CD4-positive, CD25-positive, alpha-beta regulatory T cell (primary cell): ENCODE data around the gene RNF213. TPM values are rescaled to one million over a fixed set of nuclear protein-coding genes. Genes with fewer than 3 reads are reported as not detected.
"Not testable (repeated sequence)": the region's sequence is repeated elsewhere in the genome, so short reads cannot be mapped to it uniquely, and the experiment has no call there.

ENCODE experiments used
- ATAC-seq, 2 donors: fragments of 150-1000 bp; cut with Tn5 transposase; one replicate each; pipeline ENCODE4 v1.10.0; 2021; ENCODE audit warnings: low read depth in 2 of 2, moderate number of reproducible peaks in 2 of 2, moderate library complexity in 1 of 2
- DNase-seq, 3 donors: peaks; one replicate each; pipeline versions ENCODE4 v3.0.0 to v3.0.0-alpha.2; 2012 to 2022; ENCODE audit warnings: mixed read lengths in 1 of 3
- H3K27ac ChIP-seq: one replicate; pipeline ENCODE4 v1.7.0; 2013; ENCODE audit warnings: mild to moderate bottlenecking, low read length; ENCODE audit not compliant: insufficient read depth, poor library complexity, severe bottlenecking
- H3K27me3 ChIP-seq: one replicate; pipeline ENCODE4 v1.7.0; 2013; ENCODE audit warnings: low read length; ENCODE audit not compliant: control insufficient read depth, insufficient read depth
- H3K36me3 ChIP-seq: one replicate; pipeline ENCODE4 v1.7.0; 2013; ENCODE audit warnings: mild to moderate bottlenecking, low read length, moderate library complexity; ENCODE audit not compliant: control insufficient read depth, insufficient read depth
- H3K4me1 ChIP-seq: 2 replicates; pipeline ENCODE4 v1.7.0; 2013; ENCODE audit warnings: mild to moderate bottlenecking, low read length; ENCODE audit not compliant: insufficient read depth, control insufficient read depth, poor library complexity, severe bottlenecking
- H3K4me3 ChIP-seq: one replicate; pipeline ENCODE4 v1.7.0; 2013; ENCODE audit warnings: low read depth, mild to moderate bottlenecking, low read length, moderate library complexity
- H3K9me3 ChIP-seq, 2 experiments: 1 replicate in 1 of 2; 2 replicates in 1 of 2; pipeline ENCODE4 v1.7.0; 2013; ENCODE audit warnings: low read length in 2 of 2, mild to moderate bottlenecking in 1 of 2, moderate library complexity in 1 of 2; ENCODE audit not compliant: control insufficient read depth in 2 of 2
- H3K27ac Mint-ChIP-seq, 3 donors: one replicate each; pipeline ENCODE4 v1.8.0; 2020 to 2022; ENCODE audit warnings: mild to moderate bottlenecking in 3 of 3, mixed read lengths in 3 of 3, moderate library complexity in 2 of 3
- H3K27me3 Mint-ChIP-seq: one replicate; pipeline ENCODE4 v1.8.0; 2022; ENCODE audit warnings: mild to moderate bottlenecking, mixed read lengths
- H3K36me3 Mint-ChIP-seq: one replicate; pipeline ENCODE4 v1.8.0; 2020; ENCODE audit warnings: mixed read lengths
- H3K4me1 Mint-ChIP-seq, 4 donors: one replicate each; pipeline ENCODE4 v1.8.0; 2020 to 2022; ENCODE audit warnings: mixed read lengths in 4 of 4, mild to moderate bottlenecking in 1 of 4
- H3K4me3 Mint-ChIP-seq, 4 donors: one replicate each; pipeline ENCODE4 v1.8.0; 2020 to 2022; ENCODE audit warnings: mild to moderate bottlenecking in 4 of 4, mixed read lengths in 4 of 4, moderate library complexity in 3 of 4
- H3K9me3 Mint-ChIP-seq, 7 donors: one replicate each; pipeline ENCODE4 v1.8.0; 2020 to 2022; ENCODE audit warnings: mixed read lengths in 7 of 7, mild to moderate bottlenecking in 3 of 7, moderate library complexity in 2 of 7
- polyA plus RNA-seq, 4 donors: library from polyadenylated mRNA; unstranded; fragments of 300-500 nt; fragmentation: Illumina TruSeq; gene quantifications; one replicate each; pipeline ENCODE4 v1.2.3, GENCODE V29; 2021
- total RNA-seq: library from RNA; stranded (reverse); gene quantifications from one replicate; pipeline ENCODE4 v1.2.3, GENCODE V29; 2022

RNF213 gene
- total and polyA plus RNA-seq, 5 donors from 2014 or later: 27.6 to 666 (median 32.4) TPM

GRCh38 chr17:80396157-80397033 is 135.7 kb downstream of the RNF213 start:
- H3K4me3 Mint-ChIP-seq: no peak overlapping the region
- H3K9me3 Mint-ChIP-seq: peaks cover 0 to 2% (median 0%) of the 10 kb centered on the region in 7 donors
- no peaks in the 10 kb centered on the region for H3K27me3 Mint-ChIP-seq
- peaks cover 0 to 7% (median 2%) of the 10 kb centered on the region in 4 donors for H3K4me1 Mint-ChIP-seq
- peak overlapping the region in 2 of 3 donors; percentile 6 to 25 for H3K27ac Mint-ChIP-seq
- Histone ChIP-seq H3K9me3 (no peaks in the 10 kb centered on the region), H3K4me3 (no peak overlapping the region), H3K36me3 (peaks cover 40% of the 10 kb centered on the region), H3K4me1 (no peaks in the 10 kb centered on the region), H3K27ac (no peak overlapping the region), H3K27me3 (no peaks in the 10 kb centered on the region)
- H3K36me3 Mint-ChIP-seq: peaks cover 20% of the 10 kb centered on the region
- DNase-seq (peak in 1 of 3 donors; percentile 30), ATAC-seq (no peak)

DNA sequence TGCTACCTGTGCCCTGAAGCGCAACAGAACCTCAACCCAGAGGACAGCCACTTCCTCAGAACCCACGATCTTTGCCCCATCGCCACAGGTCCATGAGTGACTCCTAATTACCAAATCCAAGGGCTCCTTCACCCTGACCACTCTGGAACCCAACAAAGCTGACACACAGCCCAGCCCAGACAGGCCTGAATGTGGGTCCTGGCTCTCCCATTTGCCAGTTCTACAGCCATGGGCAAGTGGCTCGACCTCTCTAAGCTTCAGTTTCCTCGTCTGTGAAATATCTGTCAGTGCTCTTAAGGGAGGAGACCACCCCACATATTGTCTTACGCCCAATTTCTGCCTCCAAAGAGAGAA is 136.4 kb downstream of the RNF213 start:
- H3K4me1 ChIP-seq: no peaks in the 10 kb centered on the region
- H3K27ac ChIP-seq: no peak overlapping the region
- H3K4me1 Mint-ChIP-seq: peaks cover 0 to 7% (median under 1%) of the 10 kb centered on the region in 4 donors
- no peaks in the 10 kb centered on the region for H3K27me3 ChIP-seq
- ATAC-seq: no peak
- no peak overlapping the region for H3K4me3 Mint-ChIP-seq
- H3K27ac Mint-ChIP-seq: peak overlapping the region in 1 of 3 donors; percentile 25
- H3K4me3 ChIP-seq: no peak overlapping the region
- DNase-seq: peak in 1 of 3 donors; percentile 32
- H3K9me3 ChIP-seq: no peaks in the 10 kb centered on the region
- peaks cover 0 to 2% (median 0%) of the 10 kb centered on the region in 7 donors for H3K9me3 Mint-ChIP-seq
- H3K36me3 Mint-ChIP-seq: peaks cover 15% of the 10 kb centered on the region
- H3K27me3 Mint-ChIP-seq: no peaks in the 10 kb centered on the region
- H3K36me3 ChIP-seq: peaks cover 35% of the 10 kb centered on the region

DNA sequence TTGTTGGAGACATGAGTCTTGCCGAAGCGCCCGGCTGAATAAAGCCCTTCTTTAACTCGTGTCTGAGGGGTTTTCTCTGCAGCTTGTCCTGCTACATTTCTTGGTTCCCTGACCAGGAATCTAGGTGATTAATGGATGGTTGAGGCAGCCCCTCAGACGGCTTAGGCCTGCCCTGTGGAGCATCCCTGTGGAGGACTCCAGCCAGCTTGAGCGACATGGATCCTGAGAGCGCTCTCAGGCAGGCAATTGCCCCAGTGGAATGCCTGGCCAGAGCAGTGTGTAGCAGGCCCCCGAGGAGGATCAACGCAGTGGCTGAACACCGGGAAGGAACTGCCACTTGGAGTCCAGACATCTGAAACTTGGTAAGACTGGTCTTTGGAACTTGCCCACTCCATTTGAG is 137.0 kb downstream of the RNF213 start:
- DNase-seq: no peak
- H3K27me3 Mint-ChIP-seq: no peaks in the 10 kb centered on the region
- no peak for ATAC-seq
- Histone ChIP-seq H3K4me1 (no peaks in the 10 kb centered on the region), H3K27ac (no peak overlapping the region), H3K4me3 (no peak overlapping the region), H3K36me3 (peaks cover 30% of the 10 kb centered on the region), H3K9me3 (no peaks in the 10 kb centered on the region), H3K27me3 (no peaks in the 10 kb centered on the region)
- H3K36me3 Mint-ChIP-seq: peaks cover 12% of the 10 kb centered on the region
- H3K27ac Mint-ChIP-seq: peak overlapping the region in 2 of 3 donors; percentile 26 to 62
- peaks cover 0 to 2% (median 0%) of the 10 kb centered on the region in 7 donors for H3K9me3 Mint-ChIP-seq
- H3K4me1 Mint-ChIP-seq: peaks cover 0 to 7% (median 0%) of the 10 kb centered on the region in 4 donors
- no peak overlapping the region for H3K4me3 Mint-ChIP-seq

DNA sequence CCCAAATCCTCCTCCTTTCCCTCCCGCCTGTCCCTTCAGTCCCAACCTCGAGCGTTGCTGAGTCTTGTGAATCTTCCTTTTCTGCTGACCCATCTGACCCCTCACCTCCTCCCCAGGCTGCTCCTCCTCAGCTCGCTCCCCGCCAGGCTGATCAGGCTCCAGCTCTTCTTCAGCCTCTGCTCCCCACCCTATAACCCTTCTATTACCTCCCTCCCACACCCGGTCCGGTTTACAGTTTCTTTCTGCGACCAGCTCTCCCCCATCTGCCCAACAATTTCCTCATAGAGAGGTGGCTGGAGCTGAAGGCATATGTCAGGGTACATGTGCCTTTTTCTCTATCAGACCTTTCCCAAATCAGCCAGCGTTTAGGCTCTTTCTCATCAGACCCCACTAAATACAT is 140.4 kb downstream of the RNF213 start:
- not testable (repeated sequence) for DNase-seq, H3K36me3 ChIP-seq, H3K4me3 Mint-ChIP-seq, H3K27me3 ChIP-seq, H3K4me3 ChIP-seq, H3K9me3 Mint-ChIP-seq, H3K4me1 ChIP-seq, H3K4me1 Mint-ChIP-seq, H3K27me3 Mint-ChIP-seq, H3K36me3 Mint-ChIP-seq, H3K9me3 ChIP-seq, H3K27ac ChIP-seq, ATAC-seq, H3K27ac Mint-ChIP-seq

DNA sequence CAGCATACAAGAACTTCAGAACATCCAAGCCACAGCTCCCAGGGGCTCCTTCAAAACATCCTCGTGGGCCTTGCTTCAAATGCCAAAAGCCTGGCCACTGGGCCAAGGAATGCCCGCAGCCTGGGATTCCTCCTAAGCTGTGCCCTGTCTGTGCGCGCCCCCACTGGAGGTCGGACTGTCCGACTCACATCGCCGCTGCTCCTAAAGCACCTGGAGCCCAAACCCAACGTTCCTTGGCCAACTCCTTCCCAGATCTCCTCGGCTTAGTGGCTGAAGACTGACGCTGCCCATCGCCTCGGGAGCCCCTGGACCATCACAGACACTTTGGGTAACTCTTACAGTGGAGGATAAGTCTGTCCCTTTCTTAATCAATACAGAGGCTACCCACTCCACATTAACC is 141.4 kb downstream of the RNF213 start:
- not testable (repeated sequence) for H3K9me3 ChIP-seq, H3K4me1 ChIP-seq, H3K36me3 Mint-ChIP-seq, H3K4me3 Mint-ChIP-seq, DNase-seq, H3K27me3 ChIP-seq, H3K27ac Mint-ChIP-seq, H3K36me3 ChIP-seq, ATAC-seq, H3K4me3 ChIP-seq, H3K27me3 Mint-ChIP-seq, H3K9me3 Mint-ChIP-seq, H3K4me1 Mint-ChIP-seq, H3K27ac ChIP-seq

DNA sequence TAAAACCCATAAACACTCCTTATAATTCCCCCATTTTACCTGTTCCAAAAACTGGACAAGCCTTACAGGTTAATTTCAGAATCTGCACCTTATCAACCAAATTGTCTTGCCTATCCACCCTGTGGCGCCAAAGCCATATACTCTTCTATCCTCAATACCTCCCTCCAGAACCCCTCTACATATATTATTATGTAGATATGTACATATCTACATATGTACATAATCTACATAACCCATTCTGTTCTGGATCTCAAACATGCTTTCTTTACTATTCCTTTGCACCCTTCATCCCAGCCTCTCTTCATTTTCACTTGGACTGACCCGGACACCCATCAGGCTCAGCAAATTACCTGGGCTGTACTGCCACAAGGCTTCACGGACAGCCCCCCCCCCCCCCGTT is 142.3 kb downstream of the RNF213 start:
- H3K4me3 Mint-ChIP-seq: no peak overlapping the region
- no peak overlapping the region for H3K27ac Mint-ChIP-seq
- DNase-seq: no peak
- Histone ChIP-seq H3K36me3 (no peaks in the 10 kb centered on the region), H3K27ac (no peak overlapping the region), H3K4me3 (no peak overlapping the region), H3K4me1 (no peaks in the 10 kb centered on the region), H3K27me3 (peaks cover 4% of the 10 kb centered on the region), H3K9me3 (no peaks in the 10 kb centered on the region)
- no peaks in the 10 kb centered on the region for H3K9me3 Mint-ChIP-seq
- H3K4me1 Mint-ChIP-seq: no peaks in the 10 kb centered on the region
- no peaks in the 10 kb centered on the region for H3K27me3 Mint-ChIP-seq
- no peaks in the 10 kb centered on the region for H3K36me3 Mint-ChIP-seq
- ATAC-seq: no peak

DNA sequence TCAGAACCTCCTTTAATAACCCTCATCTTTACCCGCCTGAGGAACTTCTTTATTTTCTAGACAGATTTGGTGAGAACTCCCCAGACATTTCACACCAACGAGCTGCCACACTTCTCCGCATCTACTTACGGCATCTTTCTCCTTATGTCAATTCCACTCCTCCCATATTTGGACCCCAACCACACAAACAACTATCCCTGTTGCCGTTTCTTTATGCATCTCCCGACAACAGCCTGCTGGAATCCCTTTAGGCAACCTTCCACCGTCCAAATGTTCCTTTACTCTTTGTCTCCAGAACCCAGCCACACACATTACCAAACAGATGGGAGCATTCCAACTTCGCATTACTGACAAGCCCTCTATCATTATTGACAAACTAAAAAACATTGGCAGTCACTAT is 145.5 kb downstream of the RNF213 start:
- H3K4me3 ChIP-seq: no peak overlapping the region
- Mint-ChIP-seq H3K9me3 (no peaks in the 10 kb centered on the region), H3K27ac (no peak overlapping the region), H3K27me3 (peaks cover 20% of the 10 kb centered on the region), H3K4me1 (no peaks in the 10 kb centered on the region), H3K4me3 (no peak overlapping the region), H3K36me3 (no peaks in the 10 kb centered on the region)
- H3K27ac ChIP-seq: no peak overlapping the region
- H3K36me3 ChIP-seq: no peaks in the 10 kb centered on the region
- ATAC-seq (no peak), DNase-seq (no peak)
- H3K27me3 ChIP-seq: peaks cover 4% of the 10 kb centered on the region
- H3K4me1 ChIP-seq: no peaks in the 10 kb centered on the region
- no peaks in the 10 kb centered on the region for H3K9me3 ChIP-seq

- H3K27ac ChIP-seq, H3K36me3 ChIP-seq, H3K4me3 ChIP-seq, H3K9me3 Mint-ChIP-seq, ATAC-seq, H3K27ac Mint-ChIP-seq, H3K4me1 ChIP-seq, DNase-seq, H3K4me1 Mint-ChIP-seq, H3K27me3 ChIP-seq, H3K36me3 Mint-ChIP-seq, H3K9me3 ChIP-seq, H3K4me3 Mint-ChIP-seq: not testable (repeated sequence)
- H3K27me3 Mint-ChIP-seq: peaks cover 35% of the 10 kb centered on the region
Measured at GRCh38 chr17:80407917-80408316, 147.3 kb downstream of the RNF213 start.
